MCF 10A (cell line): ENCODE results near the gene PCMTD2. TPM values are rescaled to one million over a fixed set of nuclear protein-coding genes. Genes with fewer than 3 reads are reported as not detected.

ENCODE experiments used
- BruUV-seq: library from RNA; stranded (reverse); fragments of 400-500 nt; replicated peaks from 2 replicates; lab custom pipeline; 2021; lab: Mats Ljungman, UMichigan
- CTCF ChIA-PET: fragments of 300-600 bp; sonication (Branson Sonifier 250); formaldehyde crosslinking; extraction: SDS; loops from one replicate; lab custom pipeline; 2021; ENCODE audit warnings: antibody characterized with exemption, inconsistent platforms; lab: Yijun Ruan, JAX
- POLR2A ChIA-PET: fragments of 300-600, 350-650 bp; sonication (Branson Sonifier 250); formaldehyde crosslinking; extraction: SDS; loops from one replicate; lab custom pipeline; 2020; ENCODE audit warnings: antibody characterized with exemption, inconsistent platforms; lab: Yijun Ruan, JAX
- DNase-seq: peaks from one replicate; pipeline ENCODE4 v3.0.0-alpha.2; 2018; ENCODE audit not compliant: unreplicated experiment
- H3K27ac Mint-ChIP-seq: one replicate; pipeline ENCODE4 v1.8.0; 2022; ENCODE audit warnings: mild to moderate bottlenecking, low read depth, mixed read lengths; ENCODE audit not compliant: unreplicated experiment
- H3K27me3 Mint-ChIP-seq: one replicate; pipeline ENCODE4 v1.8.0; 2022; ENCODE audit warnings: mixed read lengths; ENCODE audit not compliant: insufficient read depth, unreplicated experiment
- H3K36me3 Mint-ChIP-seq: one replicate; pipeline ENCODE4 v1.8.0; 2022; ENCODE audit warnings: mild to moderate bottlenecking, moderate library complexity, mixed read lengths; ENCODE audit not compliant: insufficient read depth, unreplicated experiment
- H3K4me1 Mint-ChIP-seq: one replicate; pipeline ENCODE4 v1.8.0; 2022; ENCODE audit warnings: mixed read lengths; ENCODE audit not compliant: insufficient read depth, unreplicated experiment
- H3K4me3 Mint-ChIP-seq: one replicate; pipeline ENCODE4 v1.8.0; 2022; ENCODE audit warnings: mild to moderate bottlenecking, moderate library complexity, mixed read lengths; ENCODE audit not compliant: unreplicated experiment
- H3K9me3 Mint-ChIP-seq: one replicate; pipeline ENCODE4 v1.8.0; 2022; ENCODE audit warnings: mixed read lengths; ENCODE audit not compliant: unreplicated experiment
- intact Hi-C: fragments of 100-400 bp; cut with micrococcal nuclease; formaldehyde crosslinking; loops from 2 replicates; pipeline ENCODE4 v1.14.1; 2022
- total RNA-seq: library from RNA; stranded (reverse); gene quantifications from 2 replicates; pipeline ENCODE4 v1.2.3, GENCODE V29; 2022
- TF ChIP-seq, protein P1 (sequence below): fragments of 200-600 bp; IDR thresholded peaks from one replicate; pipeline ENCODE4 v1.8.0; 2022; ENCODE audit warnings: antibody characterized with exemption, mild to moderate bottlenecking; ENCODE audit not compliant: unreplicated experiment

The PCMTD2 gene
- total RNA-seq, 1 experiment from 2014 or later: 39.4 TPM

DNA sequence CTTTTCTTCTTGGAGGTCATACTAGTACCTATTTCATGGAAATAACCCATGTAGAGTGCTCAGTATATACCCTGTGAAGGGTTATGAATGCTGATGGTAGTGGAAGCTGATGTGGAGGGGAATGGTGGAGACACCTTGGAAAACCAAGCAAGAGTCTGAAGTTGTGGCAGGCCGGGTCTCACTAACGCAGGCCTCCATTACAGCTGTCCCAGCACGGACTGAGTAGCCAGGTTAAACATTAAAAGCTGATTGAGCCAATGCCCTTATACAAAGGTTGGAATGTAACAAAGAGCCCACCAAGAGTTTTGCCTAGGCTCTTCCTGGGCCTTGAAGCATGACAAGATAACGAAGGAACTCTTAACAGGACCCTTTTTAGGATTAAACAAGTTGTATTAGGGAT is 2.1 kb upstream of the PCMTD2 start:
- TF ChIP-seq, protein P1, sequence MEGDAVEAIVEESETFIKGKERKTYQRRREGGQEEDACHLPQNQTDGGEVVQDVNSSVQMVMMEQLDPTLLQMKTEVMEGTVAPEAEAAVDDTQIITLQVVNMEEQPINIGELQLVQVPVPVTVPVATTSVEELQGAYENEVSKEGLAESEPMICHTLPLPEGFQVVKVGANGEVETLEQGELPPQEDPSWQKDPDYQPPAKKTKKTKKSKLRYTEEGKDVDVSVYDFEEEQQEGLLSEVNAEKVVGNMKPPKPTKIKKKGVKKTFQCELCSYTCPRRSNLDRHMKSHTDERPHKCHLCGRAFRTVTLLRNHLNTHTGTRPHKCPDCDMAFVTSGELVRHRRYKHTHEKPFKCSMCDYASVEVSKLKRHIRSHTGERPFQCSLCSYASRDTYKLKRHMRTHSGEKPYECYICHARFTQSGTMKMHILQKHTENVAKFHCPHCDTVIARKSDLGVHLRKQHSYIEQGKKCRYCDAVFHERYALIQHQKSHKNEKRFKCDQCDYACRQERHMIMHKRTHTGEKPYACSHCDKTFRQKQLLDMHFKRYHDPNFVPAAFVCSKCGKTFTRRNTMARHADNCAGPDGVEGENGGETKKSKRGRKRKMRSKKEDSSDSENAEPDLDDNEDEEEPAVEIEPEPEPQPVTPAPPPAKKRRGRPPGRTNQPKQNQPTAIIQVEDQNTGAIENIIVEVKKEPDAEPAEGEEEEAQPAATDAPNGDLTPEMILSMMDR: no peak
- H3K4me3 Mint-ChIP-seq: no peak overlapping the region

DNA sequence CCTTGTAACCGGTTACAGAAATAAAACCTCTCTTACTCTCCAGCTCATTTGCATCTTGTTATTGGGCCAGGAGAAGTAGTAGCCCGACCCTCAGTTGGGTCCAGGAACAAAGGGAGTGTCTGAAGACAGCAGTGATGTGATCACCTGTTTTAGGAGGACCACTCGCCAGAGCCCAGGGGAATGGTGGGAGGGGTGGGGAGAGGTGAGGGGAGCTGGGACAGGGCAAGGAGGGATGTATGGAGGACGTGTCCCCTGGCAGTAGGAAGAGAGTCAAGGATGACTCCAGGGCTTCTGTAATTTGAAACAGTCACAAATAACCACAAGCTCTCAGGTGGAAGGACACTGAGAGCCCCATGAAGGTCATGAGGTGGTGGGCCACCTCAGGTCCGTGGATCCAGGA is 1.4 kb upstream of the PCMTD2 start:
- H3K4me1 Mint-ChIP-seq: peaks cover 24% of the 10 kb centered on the region
- no peak for DNase-seq
- peaks cover 15% of the 10 kb centered on the region for H3K36me3 Mint-ChIP-seq
- intact Hi-C loops: no loop called here
- BruUV-seq: no TSS peak
- TF ChIP-seq, protein P1: no peak
- no peaks in the 10 kb centered on the region for H3K9me3 Mint-ChIP-seq
- H3K27ac Mint-ChIP-seq: no peak overlapping the region
- H3K4me3 Mint-ChIP-seq: peak overlapping the region; percentile 88
- peaks cover 28% of the 10 kb centered on the region for H3K27me3 Mint-ChIP-seq
- CTCF ChIA-PET: interaction anchor here (1.6 to 1.8 kb wide), 2 partner anchors 31 to 32 kb away, joined by 5 to 6 read pairs; no protein-coding TSS in a partner anchor
- POLR2A ChIA-PET: interaction anchor here (1.2 to 2.6 kb wide), 3 partner anchors 12 to 97 kb away, joined by 3 to 16 read pairs (median 3); no protein-coding TSS in a partner anchor

More for the DNA sequence above, 2.1 kb upstream of the PCMTD2 start:
- peaks cover 15% of the 10 kb centered on the region for H3K36me3 Mint-ChIP-seq
- peaks cover 32% of the 10 kb centered on the region for H3K27me3 Mint-ChIP-seq
- ChIA-PET POLR2A (interaction anchor here (1.2 kb wide), 1 partner anchor 20 kb away, joined by 3 read pairs; no protein-coding TSS in a partner anchor), CTCF (interaction anchor here (1.6 kb wide), 1 partner anchor 32 kb away, joined by 6 read pairs; no protein-coding TSS in a partner anchor)
- DNase-seq: no peak
- intact Hi-C loops: no loop called here
- no TSS peak for BruUV-seq
- H3K9me3 Mint-ChIP-seq: no peaks in the 10 kb centered on the region
- no peak overlapping the region for H3K27ac Mint-ChIP-seq
- H3K4me1 Mint-ChIP-seq: peaks cover 17% of the 10 kb centered on the region

DNA sequence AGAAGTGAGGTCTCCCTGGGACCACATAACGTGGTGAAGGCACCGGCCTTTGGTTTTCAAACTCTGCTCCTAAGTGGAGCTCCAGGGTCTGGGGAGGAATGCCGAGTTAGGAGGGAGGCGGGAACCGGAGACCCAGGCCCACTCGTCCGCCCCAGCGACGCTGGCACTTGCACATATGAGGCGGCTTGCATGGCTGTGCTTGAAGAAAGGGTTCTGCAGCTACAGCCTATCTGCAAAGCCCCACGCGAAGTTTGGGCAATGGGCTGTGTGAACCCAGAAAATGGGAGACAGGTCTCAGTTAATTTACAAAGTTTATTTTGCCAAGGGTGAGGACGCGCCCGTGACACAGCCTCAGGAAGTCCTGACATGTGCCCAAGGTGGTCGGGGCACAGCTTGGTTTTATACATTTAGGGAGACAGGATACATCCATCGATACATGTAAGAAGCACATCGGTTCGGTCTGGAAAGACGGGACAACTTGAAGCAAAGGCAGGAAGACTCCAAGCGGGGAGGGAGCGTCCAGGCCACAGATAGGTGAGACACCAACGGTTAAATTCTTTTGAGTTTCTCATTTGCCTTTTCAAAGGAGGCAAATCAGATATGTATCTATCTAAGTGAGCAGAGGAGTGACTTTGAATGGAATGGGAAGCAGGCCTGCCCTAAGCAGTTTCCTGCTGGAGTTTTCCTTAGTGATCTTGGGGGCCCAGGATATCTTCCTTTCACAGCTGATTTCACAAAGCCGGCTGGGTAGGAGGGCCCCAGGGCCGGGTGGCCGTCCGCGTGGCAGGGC is 782 bp upstream of the PCMTD2 start:
- H3K9me3 Mint-ChIP-seq: no peaks in the 10 kb centered on the region
- TF ChIP-seq, protein P1: no peak
- ChIA-PET POLR2A (interaction anchor here (0.6 to 3.5 kb wide), 17 partner anchors 9 to 389 kb away, joined by 3 to 25 read pairs (median 6); partner anchors contain the start of genes TCEA2 and TPD52L2), CTCF (interaction anchor here (1.6 to 1.8 kb wide), 2 partner anchors 30 to 32 kb away, joined by 5 to 6 read pairs; no protein-coding TSS in a partner anchor)
- H3K27me3 Mint-ChIP-seq: peaks cover 21% of the 10 kb centered on the region
- H3K4me1 Mint-ChIP-seq: peaks cover 24% of the 10 kb centered on the region
- H3K27ac Mint-ChIP-seq: no peak overlapping the region
- DNase-seq: no peak
- H3K36me3 Mint-ChIP-seq: peaks cover 15% of the 10 kb centered on the region
- BruUV-seq: no TSS peak
- H3K4me3 Mint-ChIP-seq: peak overlapping the region; percentile 88
- intact Hi-C loops: no loop called here
